SK-N-DZ (cell line): Measurements from ENCODE around the gene ARL5C.
"Not testable (repeated sequence)": the region's sequence is repeated elsewhere in the genome, so short reads cannot be mapped to it uniquely, and the experiment has no call there.

Source experiments
- DNase-seq: peaks from one replicate; pipeline ENCODE4 v3.0.0-alpha.2; 2015; ENCODE audit warnings: low spot score

The ARL5C gene

DNA sequence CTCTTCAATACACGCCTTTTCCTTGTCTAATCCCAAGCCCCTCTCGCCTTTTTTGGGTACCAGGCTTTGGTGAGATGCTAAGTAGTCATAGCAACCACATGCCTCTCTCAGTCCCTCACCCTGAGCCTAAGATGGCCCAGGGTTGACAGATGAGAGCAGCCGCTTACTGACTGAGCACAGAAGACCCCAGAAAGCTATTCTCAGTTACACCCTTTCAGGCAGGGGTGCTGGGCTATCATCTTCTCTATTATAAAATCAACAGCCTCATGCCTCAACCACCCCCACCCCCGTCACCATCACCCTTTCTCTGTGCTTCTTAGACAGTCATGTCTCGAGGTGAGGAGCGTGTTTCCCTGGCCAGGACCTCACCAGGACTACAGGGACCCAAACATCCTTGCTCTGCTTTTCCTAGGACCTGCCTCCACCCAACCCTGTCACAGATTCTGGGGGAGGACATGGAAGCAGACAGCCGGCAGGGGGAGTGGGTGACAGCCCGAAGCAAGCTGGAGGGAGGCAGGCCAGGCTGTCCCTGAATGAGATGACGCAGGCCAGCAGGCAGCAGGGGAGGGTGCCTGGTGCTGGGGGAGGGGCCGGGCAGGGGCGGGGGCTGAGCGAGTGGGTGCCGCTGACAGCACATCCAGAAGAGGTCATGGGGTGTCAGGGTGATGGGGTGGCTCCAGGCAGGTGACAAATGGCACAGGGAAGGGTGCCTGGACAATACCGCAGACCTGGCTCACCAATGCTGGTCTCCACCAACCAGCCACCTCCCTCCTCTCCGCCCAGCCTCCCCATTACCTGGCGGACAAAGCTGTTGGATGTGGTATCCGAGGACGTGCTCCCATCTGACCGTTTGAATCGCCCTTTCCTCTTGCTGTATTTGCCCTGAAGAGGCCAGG, 28.4 kb upstream of the ARL5C start:
- peak; percentile 89 for DNase-seq

DNA sequence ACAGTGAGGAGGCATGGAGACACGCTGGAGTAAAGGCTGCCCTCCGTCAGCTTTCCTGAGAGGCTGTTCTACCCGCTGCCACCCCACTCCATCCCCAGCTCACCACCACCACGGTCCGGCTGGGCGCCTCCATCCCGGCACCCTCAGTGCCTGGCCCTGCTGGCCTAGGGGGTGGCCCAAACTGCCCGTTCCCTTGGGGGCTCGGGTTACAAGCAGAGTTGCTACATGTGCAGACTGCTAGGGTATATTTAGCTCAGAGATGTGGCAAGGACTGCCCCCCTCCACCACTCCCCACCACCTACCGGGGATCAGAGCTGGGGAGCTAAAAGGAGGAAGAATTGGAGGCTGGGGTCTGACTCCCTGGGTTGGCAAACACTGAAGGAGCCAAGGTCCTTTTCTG, 27.4 kb upstream of the ARL5C start:
- no peak for DNase-seq

GRCh38 chr17:39192901-39193300, 26.9 kb upstream of the ARL5C start:
- DNase-seq: no peak

DNA sequence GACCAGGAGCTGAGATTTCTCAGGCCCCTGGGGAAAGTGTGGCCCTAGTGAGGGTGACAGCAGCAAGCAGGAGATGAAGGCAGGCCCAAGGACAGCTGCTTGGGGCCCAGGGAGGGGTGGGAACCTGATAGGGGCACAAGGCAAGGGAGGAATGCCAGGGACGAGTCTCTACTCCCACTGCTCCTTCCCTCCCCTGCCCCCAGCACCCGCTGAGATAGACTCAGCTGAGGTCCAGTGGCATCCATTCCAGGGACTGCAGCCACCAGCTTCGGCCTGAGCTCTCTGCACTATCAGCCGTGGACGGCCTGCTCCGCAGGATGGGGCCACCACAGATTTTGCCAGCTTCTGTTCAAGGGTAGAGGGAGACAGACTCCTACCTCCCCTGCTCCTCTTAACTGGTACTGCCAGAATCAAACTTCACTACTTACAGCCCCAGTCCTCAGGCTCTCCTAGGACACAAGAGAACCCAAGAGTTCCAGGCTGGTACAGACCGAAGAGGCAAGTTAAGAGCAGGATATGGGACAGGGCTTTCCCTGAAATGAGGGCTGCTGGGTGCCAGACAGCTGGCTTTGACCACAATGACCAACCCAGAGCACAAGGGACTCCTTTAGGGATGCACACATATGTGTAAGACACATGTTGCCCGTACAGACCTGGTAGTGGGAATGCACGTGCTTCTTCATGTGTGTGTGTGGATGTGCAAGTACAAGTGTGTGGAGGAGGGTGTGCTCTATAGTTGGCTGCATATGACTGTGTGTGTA, 26.0 kb upstream of the ARL5C start:
- no peak for DNase-seq

DNA sequence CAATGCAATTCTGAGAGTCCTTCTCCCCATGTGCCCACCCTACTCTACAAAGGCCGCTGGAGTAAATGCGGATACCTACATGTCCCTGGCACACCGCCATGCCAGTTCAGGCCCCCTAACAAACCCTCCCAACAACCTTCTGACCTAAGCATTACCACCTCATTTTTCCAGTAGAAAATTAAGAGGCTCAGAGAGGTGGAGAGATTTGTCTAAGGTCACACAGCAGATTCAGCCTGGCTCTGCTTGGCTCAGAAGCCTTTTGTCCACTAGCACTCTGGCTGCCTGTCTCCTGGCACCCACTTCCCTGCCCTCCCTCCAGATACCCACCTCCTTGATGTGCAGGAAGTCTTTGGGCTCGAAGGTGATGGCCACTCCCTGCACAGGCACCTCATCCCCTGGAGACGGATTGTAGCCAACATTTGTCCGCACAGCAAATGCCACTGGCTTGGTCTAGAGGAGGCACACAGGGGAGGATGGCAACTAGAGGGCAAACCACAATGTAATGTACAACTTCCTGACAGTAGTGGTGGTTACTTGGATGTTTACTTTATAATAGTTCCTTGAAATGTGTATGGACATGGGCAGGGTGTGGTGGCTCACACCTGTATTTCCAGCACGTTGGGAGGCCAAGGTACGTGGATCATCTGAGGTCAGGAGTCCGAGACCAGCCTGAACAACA, 21.3 kb upstream of the ARL5C start:
- DNase-seq: no peak

DNA sequence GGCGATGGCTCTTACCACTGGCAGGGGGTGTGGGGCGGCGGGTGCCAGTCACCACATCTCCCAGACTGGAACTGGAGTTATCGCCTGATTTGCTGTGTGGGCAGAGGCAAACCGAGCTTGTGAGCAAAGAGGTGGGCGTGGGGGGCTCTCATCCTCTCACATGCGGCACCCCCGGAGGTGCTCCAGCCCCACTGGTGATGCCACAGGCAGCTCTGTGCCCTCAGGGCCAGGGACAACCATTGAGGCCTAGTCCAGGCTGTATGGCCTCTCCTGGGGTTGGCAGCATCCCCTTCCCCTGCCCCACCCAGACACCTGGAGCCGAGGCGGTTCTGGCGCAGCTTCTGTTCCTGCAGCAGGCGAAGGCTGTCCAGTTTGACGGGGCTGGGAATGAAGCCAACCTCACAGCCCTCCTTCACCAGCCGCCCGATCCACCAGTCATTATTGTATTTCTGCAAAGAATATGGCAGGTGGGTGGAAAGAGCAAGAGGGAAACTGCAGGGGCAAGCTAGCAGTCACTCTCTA, 20.6 kb upstream of the ARL5C start:
- no peak for DNase-seq

- DNase-seq: no peak
These were observed 17.8 kb upstream of the ARL5C start for GRCh38 chr17:39183720-39184119.

GRCh38 chr17:39183045-39183444, 17.1 kb upstream of the ARL5C start:
- no peak for DNase-seq

DNA sequence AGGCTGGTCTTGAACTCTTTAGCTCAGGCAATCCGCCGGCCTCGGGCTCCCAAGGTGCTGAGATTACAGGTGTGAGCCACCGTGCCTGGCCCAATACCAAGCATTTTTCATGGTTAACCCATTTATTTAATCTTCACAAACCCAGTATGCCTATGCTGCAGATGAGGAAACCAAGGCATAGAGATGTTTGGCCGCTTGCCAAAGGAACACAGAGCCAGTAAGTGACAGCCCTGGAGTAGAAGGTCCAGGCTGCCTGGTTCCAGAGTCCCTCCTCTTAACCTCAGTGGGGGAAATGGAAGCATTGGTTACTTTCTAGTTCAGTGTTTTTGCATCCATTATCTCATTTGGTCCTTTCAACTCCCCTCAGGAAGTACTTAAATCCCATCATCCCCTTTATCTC, 15.3 kb upstream of the ARL5C start:
- DNase-seq: no peak

DNA sequence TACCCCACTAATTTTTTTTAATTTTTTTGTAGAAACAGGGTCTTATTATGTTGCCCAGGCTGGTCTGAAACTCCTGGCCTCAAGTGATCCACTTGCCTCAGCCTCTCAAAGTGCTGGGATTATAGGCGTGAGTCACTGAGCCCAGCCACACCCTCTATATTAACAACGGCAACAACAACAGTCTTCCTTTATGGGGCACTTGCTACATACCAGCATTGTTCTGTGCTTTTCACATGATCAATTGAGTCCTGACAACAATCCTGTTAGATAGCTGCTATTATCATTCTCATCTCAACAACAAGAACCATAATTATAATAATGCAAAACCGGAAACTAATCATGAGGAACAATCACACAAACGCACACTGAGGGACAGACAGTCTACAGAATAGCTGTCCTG, 12.6 kb upstream of the ARL5C start:
- no peak for DNase-seq

- DNase-seq: no peak
These were observed 11.3 kb upstream of the ARL5C start for GRCh38 chr17:39177256-39177655.

DNA sequence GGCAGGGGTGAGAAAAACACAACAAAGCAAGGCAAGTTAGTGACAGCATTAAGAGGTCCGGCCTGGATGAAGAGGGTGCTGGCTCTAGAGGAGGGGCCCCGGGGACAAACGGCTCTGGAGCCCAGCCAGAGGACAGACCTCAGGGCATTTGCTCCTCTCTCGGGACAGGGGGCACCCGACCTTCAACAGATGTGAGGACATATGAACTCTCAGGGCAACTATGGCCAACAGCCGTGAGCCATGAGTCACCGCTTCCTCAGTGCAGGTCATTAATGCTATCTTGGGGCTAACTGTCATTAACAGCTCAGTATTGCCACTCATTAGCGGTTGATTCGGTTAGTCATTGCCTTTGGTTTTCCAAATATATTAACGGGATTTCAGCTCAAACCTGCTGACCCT, 9.7 kb upstream of the ARL5C start:
- DNase-seq: no peak

GRCh38 chr17:39174920-39175694, 9.1 kb upstream of the ARL5C start:
- DNase-seq: peak; percentile 68

- no peak for DNase-seq
These were observed 7.7 kb upstream of the ARL5C start for GRCh38 chr17:39173526-39174274.

- DNase-seq: no peak
These were observed 7.1 kb upstream of the ARL5C start for GRCh38 chr17:39173080-39173479.

DNA sequence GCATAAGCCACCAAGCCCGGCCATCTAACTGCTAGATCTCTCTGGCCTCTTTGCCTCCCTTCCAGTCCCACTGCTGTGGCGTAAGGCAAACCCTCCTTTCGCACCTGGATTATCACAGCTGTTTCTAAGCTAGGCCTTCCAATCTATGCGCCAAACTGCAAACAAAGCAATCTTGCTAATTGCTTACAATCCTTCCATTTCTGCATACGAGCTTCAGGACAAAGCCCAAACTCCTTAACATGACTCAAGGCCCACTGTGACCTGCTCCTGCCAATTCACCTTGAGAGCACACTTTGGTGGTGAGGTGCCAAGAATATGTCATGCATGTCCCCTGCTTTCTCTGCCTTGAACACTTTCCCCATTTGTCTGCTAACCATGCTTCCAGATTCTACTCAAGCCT, 6.0 kb upstream of the ARL5C start:
- DNase-seq: no peak

- no peak for DNase-seq
These were observed 4.6 kb upstream of the ARL5C start for GRCh38 chr17:39170558-39170957.

DNA sequence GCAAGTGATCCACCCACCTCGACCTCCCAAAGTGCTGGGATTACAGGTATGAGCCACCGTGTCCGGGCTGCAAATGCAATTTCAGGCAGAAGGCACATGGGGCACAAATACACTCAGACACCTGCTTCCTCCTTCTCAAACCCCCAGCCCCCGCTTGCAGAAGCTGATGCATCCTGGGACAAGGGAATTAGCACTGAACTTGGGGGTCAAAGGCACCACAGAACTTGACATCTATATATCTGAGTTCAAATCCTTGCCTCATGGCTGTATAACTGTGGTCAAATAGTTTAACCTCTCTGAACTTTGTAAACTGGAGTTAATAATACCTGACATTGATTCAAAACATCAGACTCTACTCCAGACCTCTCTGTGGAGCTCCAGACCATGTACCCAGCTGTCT, 4.1 kb upstream of the ARL5C start:
- no peak for DNase-seq

GRCh38 chr17:39169518-39169917, 3.6 kb upstream of the ARL5C start:
- DNase-seq: no peak

DNA sequence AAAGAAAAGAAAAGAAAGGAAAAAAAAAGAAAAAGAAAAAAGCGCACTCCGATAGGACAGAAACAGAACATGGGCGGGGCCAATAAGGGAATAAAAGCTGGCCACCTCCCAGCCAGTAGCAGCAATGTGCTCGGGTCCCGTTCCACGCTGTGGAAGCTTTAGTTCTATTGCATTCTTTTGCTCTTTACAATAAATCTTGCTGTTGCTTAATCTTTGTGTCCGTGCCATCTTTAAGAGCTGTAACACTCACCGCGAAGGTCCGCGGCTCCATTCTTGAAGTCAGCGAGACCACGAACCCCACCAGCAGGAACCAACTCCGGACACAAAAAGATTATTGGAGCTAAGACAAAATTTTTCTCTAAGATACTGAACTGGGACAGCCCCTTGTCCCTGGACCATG, 3.1 kb upstream of the ARL5C start:
- DNase-seq: no peak

GRCh38 chr17:39168503-39168902, 2.5 kb upstream of the ARL5C start:
- not testable (repeated sequence) for DNase-seq
